ENCODE data around the gene INTS7.

DNA sequence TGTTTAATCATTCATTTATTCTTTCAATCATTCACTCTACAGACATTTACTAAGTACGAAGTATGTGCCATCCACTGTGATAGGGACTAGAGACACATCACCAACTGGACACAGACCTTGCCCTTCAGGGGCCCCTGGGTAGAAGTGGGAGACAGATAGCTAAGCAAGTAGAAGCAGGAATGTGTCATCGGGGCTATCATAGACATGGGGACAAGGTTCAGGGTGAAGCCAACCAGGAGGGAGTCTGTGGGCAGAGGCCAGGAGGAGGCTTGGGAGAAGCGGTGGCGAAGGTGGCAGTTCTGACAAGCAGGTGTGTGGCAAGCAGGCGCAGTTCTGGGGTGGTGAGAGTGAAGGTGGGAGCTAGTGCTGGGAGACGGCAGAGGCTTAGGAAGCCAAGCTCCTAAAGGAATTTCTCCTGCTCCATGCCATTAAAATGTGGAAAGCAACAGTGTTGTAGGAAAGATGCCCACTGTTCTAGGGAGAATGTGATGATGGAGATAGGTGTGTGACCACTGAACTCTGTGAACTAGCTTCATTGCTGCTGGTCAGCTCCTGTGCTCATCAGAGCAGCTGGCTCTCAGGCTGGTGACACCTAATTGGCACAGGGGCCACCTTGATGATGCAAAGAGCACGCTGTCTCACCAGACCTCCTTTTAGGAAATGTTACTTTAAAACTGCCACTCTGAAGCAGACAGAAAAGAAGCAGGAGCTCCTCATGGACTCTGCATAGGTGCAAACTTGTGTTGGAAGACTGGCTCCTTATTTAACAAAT lies 125.1 kb downstream of the INTS7 start:
- TF ChIP-seq NFIC (IDR thresholded peaks at IDR 0.05) (no peak), RAD21 (IDR thresholded peaks at IDR 0.05; ENCODE audit: low read depth) (no peak), TCF12 (IDR thresholded peaks at IDR 0.05; ENCODE audit: low read depth) (no peak), YY1 (IDR thresholded peaks at IDR 0.05; ENCODE audit: low read depth) (no peak), EP300 (IDR thresholded peaks at IDR 0.05; ENCODE audit: borderline replicate concordance) (no peak), CREB1 (IDR thresholded peaks at IDR 0.05; ENCODE audit: low read depth) (no peak), CEBPB (IDR thresholded peaks at IDR 0.05) (no peak), EGR1 (IDR thresholded peaks at IDR 0.05) (no peak)
- TF ChIP-seq, protein P1, sequence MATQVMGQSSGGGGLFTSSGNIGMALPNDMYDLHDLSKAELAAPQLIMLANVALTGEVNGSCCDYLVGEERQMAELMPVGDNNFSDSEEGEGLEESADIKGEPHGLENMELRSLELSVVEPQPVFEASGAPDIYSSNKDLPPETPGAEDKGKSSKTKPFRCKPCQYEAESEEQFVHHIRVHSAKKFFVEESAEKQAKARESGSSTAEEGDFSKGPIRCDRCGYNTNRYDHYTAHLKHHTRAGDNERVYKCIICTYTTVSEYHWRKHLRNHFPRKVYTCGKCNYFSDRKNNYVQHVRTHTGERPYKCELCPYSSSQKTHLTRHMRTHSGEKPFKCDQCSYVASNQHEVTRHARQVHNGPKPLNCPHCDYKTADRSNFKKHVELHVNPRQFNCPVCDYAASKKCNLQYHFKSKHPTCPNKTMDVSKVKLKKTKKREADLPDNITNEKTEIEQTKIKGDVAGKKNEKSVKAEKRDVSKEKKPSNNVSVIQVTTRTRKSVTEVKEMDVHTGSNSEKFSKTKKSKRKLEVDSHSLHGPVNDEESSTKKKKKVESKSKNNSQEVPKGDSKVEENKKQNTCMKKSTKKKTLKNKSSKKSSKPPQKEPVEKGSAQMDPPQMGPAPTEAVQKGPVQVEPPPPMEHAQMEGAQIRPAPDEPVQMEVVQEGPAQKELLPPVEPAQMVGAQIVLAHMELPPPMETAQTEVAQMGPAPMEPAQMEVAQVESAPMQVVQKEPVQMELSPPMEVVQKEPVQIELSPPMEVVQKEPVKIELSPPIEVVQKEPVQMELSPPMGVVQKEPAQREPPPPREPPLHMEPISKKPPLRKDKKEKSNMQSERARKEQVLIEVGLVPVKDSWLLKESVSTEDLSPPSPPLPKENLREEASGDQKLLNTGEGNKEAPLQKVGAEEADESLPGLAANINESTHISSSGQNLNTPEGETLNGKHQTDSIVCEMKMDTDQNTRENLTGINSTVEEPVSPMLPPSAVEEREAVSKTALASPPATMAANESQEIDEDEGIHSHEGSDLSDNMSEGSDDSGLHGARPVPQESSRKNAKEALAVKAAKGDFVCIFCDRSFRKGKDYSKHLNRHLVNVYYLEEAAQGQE (IDR thresholded peaks at IDR 0.05; ENCODE audit: low read depth): no peak; the same call in 1 of the 2 replicates
